Activated effector memory CD4-positive, alpha-beta T cell treated with anti-CD3 and anti-CD28 coated beads, Interleukin-2, amount 50 U/mL, for 16 hours (primary cell): Measurements from ENCODE around the gene FGF9.

ENCODE experiments used
- DNase-seq: peaks from one replicate; pipeline ENCODE4 v3.0.0-alpha.2; 2020

FGF9 gene

DNA sequence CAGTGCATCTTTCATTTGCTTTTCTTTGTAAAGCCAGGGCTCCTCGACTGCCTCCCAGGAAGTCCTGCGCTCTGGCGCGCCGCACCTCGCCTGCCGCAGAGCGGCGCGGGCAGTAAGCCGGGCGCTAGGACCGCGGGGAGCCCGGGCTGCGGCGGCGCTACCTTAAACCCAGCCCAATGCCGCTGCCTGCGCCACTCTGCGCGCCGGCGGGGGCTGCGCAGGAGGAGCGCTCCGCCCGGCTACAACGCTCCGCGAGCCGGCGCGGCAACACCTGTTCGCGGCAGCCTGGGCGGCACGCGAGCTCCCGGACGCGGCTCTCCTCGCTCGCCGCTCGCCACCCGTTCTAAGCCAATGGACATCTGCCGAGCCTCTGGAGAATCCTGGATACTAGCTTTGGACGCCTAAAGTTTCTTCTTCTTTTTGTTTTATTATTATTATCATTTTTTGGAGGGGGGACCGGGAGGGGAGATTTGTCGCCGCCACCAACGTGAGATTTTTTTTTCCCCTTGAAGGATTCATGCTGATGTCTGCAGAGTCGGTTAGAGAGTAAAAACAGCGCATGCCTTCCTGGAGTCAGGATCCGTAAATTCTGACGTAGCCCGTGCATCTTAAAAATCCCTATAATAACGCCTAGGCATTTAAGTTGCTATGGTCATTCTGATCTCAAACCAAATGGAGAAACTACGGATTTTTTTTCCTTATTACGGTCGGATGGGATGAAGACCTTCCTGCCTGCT lies at the start of gene FGF9:
FGF9 (plus strand) TSS at position 191 of the 737 bp plus-strand sequence. CDS start 840 bp downstream, outside the sequence.
- peak; percentile 93 for DNase-seq

DNA sequence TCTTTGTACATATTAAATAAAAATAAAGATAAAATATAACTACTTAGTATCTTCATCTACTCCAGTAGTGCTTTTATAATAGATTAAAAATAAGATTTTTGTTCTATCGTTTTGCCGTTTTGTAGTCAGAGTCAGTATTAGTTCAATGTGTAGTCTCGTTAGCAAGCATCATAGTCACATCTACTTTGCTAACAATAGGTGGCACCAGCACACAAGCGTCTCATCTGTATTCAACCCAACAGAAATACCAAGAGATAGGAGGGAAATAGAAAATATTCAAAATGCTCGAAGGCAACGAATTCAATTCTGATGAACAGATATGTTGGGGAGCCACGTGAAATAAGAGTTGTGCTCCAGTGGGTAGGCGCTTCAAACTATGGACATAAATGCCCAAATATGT lies 45.5 kb upstream of the FGF9 start:
- DNase-seq, result no peak

DNA sequence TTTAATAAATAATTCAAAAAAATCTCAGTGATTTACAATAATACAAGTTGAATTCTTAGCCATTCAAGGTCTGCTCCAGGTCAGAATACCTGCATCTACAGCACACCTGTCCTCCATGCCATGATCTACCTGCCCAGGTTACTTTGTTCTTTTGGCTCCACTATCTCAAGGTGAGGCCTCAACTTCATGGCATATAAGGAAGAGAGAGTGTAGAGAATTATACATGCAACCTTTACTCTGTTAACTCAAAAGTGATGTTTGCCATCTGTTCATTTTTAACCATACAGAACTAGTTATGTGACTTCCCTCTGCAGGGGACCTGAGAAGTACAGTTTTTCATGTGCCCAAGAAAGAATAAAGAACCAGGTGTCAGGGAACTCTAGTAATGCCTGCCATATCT lies 38.7 kb upstream of the FGF9 start:
- no peak for DNase-seq

DNA sequence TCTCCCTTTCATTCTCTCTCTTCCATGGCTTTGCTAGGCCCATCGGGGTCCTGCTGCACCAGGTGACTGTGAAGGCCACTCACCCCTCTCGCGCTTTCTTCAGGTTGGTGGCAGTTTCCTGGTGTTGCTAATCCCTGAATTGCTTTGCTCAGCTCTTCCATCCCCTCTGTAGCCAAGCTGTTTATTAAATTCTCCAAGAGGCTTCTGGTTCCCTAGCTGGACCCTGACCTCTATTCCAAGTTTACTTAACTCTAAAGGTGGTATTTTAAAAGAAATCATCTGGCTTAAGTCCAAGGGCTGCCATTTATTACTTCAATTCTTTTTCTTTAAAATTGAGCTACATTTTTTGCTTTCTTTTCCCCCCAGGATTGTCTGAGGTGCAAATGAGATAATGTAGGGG lies 34.2 kb upstream of the FGF9 start:
- DNase-seq, result no peak

DNA sequence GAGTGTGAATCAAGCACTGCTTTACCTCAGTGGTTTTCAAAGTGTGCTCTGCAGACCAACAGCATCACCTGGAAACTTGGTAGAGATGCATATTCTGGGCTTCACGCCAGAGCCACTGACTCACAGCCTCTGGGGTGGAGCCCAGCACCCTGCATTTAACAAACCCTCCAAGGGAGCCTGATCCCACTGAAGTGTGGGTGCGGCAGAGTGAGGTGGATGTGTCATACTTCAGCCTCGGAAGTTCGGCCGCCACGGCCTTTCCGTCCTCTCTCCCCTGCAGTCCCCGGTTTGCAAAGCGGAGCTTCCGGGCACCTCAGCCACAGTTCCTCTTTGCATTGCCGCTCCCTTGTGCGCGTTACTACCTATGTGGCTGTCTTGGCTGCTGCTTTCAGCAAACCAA lies 33.6 kb upstream of the FGF9 start:
- DNase-seq, result peak; percentile 67

DNA sequence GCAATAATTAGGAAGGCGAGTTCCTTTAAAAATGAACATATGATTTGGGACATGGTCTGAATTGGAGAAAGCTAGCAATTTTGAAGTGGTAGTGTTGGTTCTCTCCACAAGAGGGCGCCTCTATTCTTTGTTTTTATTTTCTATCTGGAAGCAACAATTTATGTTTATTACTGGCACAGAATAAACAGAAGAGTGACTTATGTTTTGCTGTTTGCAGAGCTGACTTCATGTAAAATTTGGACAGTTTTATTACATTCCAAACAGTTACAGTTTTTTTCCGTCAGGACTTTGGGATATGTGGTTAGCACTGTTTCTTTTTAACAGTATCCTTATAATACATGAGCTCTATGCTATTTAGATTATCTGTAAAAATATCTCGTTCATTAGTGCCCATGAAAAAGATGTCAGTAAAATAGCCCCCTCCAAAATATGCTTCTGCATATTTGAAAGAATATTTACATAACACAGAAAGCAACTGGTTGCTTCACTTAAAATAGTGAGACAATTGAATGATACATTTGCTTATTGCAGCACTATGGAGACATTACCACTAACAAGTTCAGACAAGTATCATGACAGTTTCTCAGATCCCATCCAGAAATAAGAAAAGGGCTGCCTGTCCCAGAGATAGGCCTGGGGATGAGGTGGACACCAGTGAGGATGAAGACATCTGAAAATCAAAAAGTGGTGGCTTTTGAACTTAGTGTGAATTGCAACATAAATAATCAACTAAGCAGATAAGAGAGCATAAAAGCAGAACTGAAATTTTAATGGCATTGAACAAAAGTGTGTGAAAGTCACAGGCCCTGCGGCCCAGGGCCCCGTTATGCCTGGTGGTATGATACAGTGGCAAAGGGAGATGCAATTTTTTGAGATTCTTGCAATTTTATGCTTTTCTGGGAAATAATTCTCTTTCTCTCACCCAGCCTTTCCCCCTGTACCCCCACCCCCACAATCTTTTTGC lies 32.3 kb upstream of the FGF9 start:
- no peak for DNase-seq

DNA sequence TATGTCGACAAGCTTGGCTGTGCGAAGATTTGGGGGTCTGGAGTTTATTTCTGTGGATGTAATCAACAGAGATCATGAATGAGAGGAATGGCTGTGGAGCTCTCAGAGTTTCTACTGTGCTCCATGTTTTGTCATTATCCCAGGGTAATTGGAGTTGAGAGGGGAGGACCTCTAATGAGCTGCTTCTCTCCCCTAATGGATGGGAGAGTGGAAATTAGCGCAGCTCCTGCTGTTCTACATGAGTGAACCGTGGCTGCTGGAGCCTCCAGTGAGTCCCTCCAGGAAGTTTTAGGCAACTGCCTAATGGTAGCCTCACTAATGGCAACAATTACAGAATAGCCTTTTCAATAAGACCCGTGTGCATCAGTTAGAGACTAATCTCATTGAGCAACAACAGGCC lies 31.3 kb upstream of the FGF9 start:
- DNase-seq, result no peak

DNA sequence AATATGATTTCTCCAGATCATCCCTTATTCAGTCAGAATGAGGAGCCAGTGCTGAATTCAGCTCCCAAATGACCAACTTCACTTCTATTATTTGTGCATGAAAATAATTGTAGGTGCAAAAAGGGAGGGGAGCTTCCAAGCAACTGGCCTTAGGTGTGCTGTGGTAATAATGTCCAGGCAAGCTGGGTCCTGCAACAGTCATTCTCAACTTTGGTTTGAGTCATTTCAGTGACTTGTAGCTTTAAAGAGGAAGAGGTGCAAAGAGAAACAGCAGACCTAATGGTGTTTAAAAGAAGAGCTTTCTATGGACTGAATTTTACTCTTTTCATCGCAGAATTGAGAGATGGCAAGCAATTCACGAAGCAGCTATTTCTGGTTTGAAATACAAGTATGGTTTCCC lies 29.2 kb upstream of the FGF9 start:
- no peak for DNase-seq

DNA sequence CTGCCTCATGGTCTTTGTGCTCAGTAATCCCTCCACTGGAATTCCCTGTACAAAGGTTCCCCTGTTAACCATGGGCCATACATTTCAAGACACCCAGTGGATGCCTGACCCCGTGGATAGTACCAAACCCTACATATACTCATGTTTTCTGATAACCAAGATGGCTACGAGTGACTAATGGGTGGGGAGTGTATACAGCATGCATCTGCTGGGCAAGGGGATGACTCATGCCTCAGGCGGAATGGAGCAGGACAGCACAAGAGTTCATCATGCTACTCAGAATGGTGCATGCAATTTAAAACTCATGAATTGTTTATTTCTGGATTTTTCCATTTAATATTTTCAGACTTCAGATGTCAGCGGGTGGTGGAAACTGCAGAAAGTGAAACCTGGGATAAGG lies 13.3 kb upstream of the FGF9 start:
- DNase-seq, result no peak

DNA sequence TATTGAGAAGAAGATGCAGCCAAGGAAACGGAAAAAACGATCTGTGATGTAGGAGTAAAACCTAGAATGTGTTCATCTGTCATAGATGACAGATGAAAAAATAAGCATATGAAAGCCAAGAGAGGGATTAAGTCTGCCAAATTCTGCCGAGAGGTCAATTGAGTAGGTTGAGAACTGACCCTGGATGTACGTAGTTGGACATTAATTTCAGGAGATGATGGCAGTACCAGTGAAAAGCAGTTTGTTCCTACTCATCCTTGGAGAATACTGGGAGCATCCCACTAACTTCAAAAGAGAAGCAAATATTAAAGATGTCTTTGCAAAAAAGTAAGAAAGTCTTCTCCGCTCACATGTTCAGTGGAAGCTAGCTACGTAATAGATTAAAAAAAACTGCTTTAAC lies 11.8 kb upstream of the FGF9 start:
- no peak for DNase-seq

DNA sequence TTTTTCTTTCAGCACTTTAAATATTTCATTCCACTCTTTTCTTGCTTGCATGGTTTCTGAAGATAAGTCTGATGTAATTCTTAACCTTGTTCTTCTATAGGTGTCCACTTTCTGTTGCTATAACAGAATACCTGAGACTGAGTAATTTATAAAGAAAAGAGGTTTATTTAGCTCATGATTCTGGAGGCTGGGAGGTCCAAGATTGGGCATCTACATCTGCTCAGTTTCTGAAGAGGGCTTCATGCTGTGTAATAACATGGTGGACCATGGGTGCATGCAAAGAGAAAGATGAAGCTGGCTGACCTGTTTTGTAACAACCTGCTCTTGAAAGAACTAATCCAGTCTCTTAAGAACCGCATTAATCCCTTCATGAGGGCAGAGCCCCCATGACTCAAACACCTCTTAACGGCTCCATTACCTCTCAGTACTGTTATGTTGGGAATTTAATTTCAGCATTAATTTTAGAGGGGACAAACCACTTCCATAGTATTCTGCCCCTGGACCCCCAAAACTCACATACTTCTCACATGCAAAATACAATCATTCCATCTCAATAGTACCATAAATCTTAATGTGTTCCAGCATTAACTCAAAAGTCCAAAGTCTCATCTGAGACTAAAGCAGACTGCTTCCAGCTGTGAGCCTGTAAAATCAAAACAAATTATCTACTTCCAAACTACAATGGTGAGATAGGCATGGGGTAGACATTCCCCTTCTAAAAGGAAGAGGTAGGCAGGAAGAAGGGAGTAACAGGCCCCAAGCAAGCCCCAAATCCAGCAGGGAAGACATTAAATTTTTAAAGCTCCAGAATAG lies 9.6 kb upstream of the FGF9 start:
- DNase-seq, result no peak

DNA sequence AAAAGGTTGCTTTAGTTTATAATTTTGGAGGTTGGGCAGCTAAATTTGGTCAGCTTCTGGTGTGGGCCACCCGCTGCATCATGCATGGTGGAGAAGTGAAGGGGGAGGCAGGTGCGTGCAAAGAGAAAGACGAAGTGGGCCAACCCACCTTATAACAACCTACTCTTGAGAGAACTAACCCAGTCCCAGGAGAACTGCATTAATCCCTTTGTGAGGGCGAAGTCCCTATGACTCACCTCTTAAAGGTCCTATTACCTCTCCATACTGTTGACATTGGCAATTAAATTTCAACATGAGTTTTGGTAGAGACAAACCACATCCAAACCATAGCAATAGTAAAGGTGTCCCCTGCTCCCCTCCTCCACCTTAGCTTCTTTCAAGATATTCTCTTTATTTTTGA lies 7.7 kb upstream of the FGF9 start:
- no peak for DNase-seq

DNA sequence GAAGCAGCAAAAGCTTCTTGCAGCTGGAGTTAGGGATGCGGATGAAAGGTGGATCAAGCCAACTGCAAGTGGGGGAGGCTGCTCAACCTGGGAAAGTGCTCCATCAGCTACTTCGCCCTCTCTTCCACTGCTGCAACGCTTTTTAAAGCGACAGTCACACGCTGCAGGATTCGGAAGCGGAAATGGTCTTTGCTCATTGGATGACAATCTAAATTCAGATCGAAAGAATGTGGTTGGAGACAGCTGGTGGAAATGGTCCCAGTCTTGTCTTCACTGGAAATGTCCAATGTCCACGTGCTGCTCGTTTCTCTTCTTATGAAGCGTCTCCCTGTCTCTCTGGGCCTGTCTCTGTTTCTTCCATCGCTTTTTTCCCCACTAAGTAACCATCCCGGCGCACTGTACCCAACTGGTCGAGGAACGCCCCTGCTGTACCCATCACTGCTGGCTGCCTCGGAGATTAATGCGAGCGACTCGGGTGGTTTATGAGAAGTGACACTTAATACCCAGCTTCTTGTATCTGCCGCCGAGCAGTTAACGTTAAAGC lies 2.1 kb upstream of the FGF9 start:
- DNase-seq, result no peak

DNA sequence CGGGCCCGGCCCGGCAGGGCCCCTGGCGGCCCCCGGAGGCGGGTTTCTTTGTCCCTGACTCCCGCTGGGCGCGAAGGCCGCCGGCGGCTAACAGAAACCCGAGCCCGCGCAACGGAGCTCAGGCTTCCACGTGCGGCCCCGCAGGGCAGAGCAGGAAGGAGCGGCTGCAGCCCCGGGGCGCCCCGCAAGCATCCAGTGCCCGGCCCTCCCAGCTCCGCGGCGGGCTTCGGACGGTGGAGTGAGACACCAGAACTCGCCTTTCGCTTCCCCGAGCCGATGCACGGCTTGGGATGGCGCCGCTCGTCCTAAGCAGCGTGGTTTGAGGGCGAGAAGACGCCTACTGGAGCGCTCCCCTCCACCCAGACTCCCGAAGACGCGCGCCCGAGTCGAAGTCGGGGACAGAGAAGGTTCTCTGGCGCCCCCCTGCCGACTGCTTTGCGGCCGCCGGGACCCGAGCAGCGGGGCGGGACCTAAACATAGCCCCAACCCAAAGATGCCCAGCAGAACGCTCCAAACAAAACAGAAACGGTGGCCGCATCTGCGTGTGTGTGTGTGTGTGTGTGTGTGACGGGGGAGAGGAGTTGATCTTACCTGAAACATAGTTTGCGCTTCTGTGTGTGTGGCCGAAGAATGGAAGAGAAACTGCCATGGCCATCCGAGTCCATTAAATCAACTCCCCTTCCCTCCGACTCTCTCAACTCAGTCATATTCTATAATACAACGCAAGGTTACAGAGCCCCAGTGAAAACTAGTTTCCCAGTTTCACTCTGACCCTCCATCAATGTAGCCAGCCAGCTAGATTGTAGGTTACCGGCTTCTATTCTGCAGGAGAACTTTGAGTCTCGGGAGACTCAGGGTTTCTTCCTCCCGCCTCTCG lies 629 bp upstream of the FGF9 start:
- peak; percentile 85 for DNase-seq

DNA sequence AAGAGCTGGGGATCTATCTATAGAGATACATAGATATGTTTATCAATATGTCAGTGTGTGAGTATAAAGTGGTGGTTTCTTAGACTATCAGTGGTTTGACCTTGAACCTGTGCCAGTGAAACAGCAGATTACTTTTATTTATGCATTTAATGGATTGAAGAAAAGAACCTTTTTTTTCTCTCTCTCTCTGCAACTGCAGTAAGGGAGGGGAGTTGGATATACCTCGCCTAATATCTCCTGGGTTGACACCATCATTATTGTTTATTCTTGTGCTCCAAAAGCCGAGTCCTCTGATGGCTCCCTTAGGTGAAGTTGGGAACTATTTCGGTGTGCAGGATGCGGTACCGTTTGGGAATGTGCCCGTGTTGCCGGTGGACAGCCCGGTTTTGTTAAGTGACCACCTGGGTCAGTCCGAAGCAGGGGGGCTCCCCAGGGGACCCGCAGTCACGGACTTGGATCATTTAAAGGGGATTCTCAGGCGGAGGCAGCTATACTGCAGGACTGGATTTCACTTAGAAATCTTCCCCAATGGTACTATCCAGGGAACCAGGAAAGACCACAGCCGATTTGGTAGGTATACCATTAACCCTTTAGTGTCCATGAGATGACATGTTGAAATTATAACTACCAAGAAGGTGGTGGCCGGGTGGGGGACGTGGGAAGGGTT lies 880 bp downstream of the FGF9 start:
- DNase-seq, result no peak

DNA sequence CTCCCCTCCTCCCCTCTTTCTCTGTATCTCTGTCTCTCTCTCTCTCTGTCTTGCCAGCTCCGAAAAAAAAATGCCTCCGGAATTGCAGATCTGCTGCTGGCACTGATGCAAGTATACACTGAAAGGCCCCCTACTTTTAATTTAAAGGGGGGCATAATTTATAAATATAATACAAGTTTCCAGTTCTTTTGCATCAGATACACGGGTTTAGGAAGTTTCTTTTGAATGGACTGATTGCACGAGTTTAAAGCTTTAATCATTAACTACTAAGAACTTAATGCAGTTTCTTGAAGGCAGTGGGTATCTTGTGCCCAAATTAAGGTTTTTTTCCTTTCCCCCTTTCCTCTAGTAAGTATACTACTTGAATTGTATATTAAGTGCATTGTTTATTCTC lies 1.4 kb downstream of the FGF9 start:
- DNase-seq, result no peak

DNA sequence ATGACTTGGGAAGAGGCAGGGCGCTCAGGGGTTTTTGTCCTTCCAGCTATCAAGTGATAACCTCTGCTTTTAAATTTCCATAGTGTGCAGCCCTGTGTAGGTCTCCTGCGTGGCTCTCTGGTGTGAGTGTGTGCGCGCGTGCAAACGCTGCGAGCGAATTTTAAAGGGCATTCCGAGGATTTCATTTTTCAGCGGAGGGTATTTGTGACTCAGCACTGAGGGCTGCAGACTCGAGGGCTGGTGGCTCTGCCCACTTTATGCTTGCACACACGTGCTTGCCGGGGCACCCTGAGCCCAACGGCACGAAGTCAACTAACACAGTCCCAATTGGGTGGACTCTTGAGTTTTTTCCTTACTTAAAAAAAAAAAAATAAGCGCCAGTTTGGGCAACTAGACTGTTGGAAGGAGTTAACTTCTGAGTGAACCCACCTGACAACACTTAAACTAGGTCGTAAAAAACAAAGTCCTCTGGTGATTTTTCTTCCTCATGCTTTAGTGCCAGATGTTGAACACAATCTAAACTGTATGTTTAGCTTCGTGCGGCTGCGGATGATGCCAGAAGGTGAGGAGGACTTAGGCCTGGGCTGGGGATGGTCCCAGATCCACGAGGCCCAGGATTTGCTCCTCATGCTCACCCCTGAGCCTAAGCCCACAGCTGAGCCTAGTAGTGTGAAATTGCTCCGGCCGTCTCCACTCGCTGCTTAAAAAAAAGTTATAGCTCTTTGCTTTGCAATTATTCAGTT lies 2.1 kb downstream of the FGF9 start:
- no peak for DNase-seq

DNA sequence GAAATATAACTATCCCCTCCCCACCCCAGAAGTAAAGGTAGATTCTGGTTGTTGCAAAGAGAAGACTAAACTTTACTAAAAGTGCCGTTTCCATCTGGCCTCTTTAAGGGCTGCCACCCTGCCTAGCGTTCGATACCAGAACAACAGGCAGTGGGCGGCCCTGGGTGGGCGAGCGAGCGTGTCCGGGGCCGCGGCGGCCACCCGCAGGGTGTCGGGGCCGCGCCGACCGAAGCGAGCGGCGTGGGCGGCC lies 2.6 kb downstream of the FGF9 start:
- no peak for DNase-seq

DNA sequence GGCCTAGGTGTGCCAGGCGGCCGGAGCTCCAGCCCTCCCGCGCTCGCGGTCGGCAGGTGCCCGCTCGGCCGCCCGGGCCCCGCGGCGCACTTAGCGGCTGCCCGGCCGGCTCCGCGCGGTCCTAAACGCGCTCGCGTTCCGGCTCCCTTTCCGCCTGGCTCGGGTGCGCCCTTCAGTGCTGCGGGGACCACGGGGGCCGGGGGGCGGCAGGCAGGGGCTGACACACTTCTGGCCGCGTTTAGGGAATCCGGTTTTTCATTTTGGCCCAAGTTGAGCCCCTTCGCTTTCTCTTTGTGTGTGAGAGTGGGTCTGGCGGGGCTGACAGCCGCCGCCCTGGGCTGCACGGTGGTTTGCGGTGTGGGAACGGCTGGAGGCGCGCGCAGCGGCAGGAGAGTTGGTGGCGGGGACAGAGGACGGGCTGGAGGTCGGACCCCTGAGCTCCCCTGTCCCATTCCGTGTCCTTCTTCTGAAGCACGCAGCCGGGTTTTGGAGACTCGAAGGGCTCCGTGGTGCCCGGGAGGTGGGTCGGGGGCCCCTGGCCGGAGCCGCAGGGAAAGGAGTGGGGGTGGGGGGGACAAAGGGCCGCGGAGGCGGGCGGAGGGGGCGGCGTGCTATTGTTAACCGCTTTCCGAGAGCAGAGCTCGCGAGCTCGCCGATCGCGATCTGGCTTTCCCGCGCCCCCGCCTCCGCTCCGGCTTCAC lies 3.1 kb downstream of the FGF9 start:
- DNase-seq, result peak; percentile 75

DNA sequence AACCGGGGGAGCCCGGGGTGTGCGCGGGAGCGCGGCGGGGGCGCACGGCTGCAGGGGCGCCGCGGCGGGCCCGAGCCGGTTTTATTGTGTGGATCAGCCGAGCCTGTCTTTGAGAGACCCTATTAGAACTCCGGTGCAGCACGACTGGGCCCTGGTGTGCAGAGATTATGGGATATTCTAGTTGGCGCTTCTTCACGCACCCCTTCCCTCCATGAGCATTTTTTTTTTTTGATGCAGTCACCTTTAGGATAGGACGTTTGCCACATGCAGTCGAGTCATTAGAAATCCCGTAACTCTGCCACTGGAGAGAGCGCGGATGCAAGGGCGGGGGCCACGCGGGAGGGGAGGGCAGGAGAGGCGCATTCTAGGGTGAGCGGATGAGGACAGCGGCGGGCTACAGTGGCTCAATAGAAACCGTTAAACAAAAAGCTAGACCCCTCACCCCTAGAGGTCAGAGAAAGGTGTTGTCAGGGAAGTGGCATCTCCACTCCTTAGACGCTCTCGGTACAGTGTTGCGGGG lies 3.7 kb downstream of the FGF9 start:
- DNase-seq, result no peak
